Fibroblast of skin of right quadriceps (primary cell): ENCODE results near the gene PLAAT2.
"Not testable (repeated sequence)": the region's sequence is repeated elsewhere in the genome, so short reads cannot be mapped to it uniquely, and the experiment has no call there.

Source experiments
- DNase-seq: peaks from one replicate; pipeline ENCODE4 v3.0.0-alpha.2; 2013

PLAAT2 gene

GRCh38 chr11:63547061-63547460, 16.1 kb downstream of the PLAAT2 start:
- no peak for DNase-seq

- DNase-seq: no peak
Observed at GRCh38 chr11:63543711-63544110, 19.5 kb downstream of the PLAAT2 start.

- not testable (repeated sequence) for DNase-seq
Observed at GRCh38 chr11:63542506-63542905, 20.7 kb downstream of the PLAAT2 start.

- peak; percentile 34 for DNase-seq
Observed at GRCh38 chr11:63537293-63538101, 25.7 kb downstream of the PLAAT2 start.

GRCh38 chr11:63536669-63537292, 26.4 kb downstream of the PLAAT2 start, which contains the start of gene PLAAT4:
Gene PLAAT4 (plus strand): TSS chr11:63536808. CDS start chr11:63536869, 61 bp downstream.
- DNase-seq: peak; percentile 40

- no peak for DNase-seq
Observed at GRCh38 chr11:63535734-63536133, 27.4 kb downstream of the PLAAT2 start.

- DNase-seq: no peak
Observed at GRCh38 chr11:63534895-63535461, 28.2 kb downstream of the PLAAT2 start.

- no peak for DNase-seq
Observed at GRCh38 chr11:63534076-63534475, 29.1 kb downstream of the PLAAT2 start.

GRCh38 chr11:63532799-63533475, 30.2 kb downstream of the PLAAT2 start:
- DNase-seq: no peak

- no peak for DNase-seq
Observed at GRCh38 chr11:63532117-63532516, 31.1 kb downstream of the PLAAT2 start.

GRCh38 chr11:63531074-63531792, 31.9 kb downstream of the PLAAT2 start:
- DNase-seq: peak; percentile 82

GRCh38 chr11:63530021-63530420, 33.2 kb downstream of the PLAAT2 start:
- no peak for DNase-seq

- DNase-seq: not testable (repeated sequence)
Observed at GRCh38 chr11:63529373-63529772, 33.8 kb downstream of the PLAAT2 start.

GRCh38 chr11:63528729-63529278, 34.4 kb downstream of the PLAAT2 start:
- not testable (repeated sequence) for DNase-seq

- not testable (repeated sequence) for DNase-seq
Observed at GRCh38 chr11:63528156-63528555, 35.0 kb downstream of the PLAAT2 start.

- DNase-seq: no peak
Observed at GRCh38 chr11:63527667-63528066, 35.5 kb downstream of the PLAAT2 start.

GRCh38 chr11:63523151-63523550, 40.0 kb downstream of the PLAAT2 start:
- DNase-seq: no peak

GRCh38 chr11:63521896-63522295, 41.3 kb downstream of the PLAAT2 start:
- DNase-seq: no peak

GRCh38 chr11:63520606-63521170, 42.5 kb downstream of the PLAAT2 start:
- no peak for DNase-seq

GRCh38 chr11:63518548-63518947, 44.6 kb downstream of the PLAAT2 start:
- DNase-seq: peak; percentile 28

GRCh38 chr11:63517156-63517555, 46.0 kb downstream of the PLAAT2 start:
- DNase-seq: no peak

GRCh38 chr11:63516109-63516508, 47.1 kb downstream of the PLAAT2 start:
- DNase-seq: no peak
